NCI-H82 (cell line): ENCODE measurements around the gene HIC1.

Experiments used
- DNase-seq: peaks from one replicate; lab custom pipeline; 2025; lab: John Stamatoyannopoulos, UW

The HIC1 gene

DNA sequence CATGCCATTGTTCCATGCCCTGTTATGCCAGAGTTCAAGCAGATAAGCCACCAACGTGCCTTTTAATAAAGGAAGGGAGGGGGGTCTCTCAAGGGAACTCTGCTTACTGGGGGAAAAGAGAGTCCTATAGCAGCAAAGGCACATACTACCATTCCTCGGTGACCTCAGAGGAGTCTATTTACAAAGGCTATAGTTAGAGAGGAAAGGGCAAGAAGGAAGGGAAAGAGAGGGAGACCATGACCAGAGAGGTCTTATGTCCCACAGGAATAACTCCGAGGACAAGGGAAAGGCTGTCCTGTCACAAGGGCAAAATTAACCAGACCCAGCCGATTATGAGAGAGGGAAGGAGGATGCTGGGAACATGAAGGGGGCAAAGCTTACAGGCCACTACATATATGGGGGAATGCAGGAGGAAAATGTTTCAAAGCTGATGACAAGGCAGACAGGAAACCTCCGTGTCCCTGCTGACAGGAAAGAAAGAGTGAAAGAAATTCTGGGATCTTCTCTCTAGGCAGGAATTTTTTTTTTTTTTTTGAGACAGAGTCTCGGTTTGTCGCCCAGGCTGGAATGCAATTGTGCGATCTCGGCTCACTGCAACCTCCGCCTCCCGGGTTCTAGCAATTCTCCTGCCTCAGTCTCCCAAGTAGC is 51.5 kb downstream of the HIC1 start:
- DNase-seq: no peak

- DNase-seq: no peak
These were observed 52.1 kb downstream of the HIC1 start for GRCh38 chr17:2107050-2107449.

DNA sequence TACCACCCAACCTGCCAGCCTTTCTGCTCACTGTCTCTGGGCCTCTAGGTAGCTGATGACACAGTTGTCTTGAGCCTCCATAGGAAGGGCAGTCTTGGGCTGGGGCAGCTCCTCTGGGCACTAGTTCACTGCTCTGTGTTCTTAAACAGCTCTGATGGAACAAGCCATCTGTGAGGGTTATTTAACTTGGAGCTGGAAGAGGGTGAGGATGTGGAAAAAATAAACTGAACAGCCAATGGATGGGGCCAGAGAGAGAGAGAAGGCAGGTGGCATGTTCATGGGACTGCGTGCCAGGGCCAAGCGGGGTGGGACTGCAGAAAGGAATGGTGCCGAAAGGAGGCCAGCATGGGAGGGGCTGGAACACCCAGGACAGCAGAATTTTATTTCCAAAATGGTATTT is 52.6 kb downstream of the HIC1 start:
- DNase-seq: no peak

DNA sequence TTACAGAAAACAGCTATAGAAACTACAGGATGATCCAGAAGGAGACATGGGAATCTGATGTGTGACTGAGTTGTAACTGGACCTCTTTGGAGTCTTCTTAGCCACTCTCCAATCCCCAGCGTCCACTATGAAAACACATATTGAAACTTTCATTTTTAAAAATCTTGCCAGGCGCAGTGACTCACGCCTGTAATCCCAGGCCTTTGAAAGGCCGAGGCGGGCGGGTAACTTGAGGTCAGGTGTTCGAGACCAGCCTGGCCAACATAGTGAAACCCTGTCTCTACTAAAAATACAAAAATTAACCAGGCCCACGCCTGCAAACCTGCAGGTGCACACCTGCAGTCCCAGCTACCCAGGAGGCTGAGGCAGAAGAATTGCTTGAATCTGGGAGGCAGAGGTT is 53.3 kb downstream of the HIC1 start:
- no peak for DNase-seq

DNA sequence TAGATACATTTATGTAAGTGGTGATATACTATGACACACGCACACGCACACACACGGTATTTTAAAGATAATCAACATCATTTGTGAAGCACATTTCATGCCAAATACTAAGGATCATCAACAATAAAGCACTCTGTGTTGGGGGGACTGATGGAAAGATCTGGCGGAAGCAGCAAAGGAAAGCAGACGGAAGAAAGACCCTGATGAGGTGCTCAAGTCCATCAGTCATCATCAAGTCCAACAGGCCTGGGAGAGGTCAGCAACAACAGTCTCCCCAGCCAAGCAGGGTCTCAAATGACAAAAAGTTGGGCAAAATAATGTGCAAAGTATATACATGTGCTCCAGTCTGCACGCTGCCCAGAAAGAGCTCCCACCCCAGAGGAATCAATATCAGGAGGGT is 55.5 kb downstream of the HIC1 start:
- DNase-seq: no peak

DNA sequence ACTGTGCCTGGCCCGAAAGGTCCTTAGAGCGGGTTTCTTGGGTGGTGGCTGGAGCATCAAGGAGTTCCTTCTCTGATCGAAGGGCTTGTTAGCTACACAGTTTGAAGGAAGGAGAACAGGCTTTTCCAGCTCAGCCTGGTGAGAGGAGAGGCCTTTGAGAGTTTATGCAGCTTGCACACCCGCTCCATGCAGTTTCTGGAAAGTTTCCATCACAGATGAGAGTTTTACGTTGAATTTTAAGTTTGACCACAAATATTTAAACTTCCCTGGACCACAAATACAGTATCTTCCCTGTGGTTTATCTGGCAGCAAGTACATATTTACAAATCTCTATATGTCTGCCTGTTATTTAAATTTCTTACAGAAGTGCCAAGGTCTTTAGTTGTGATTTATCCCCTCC is 56.8 kb downstream of the HIC1 start:
- no peak for DNase-seq
